Urinary bladder (tissue), 4 donors: Measurements from ENCODE around the gene GFPT1. TPM values are rescaled to one million over a fixed set of nuclear protein-coding genes. Genes with fewer than 3 reads are reported as not detected.

Source experiments
- DNase-seq: peaks from one replicate; pipeline ENCODE4 v3.0.0-alpha.2; 2015; ENCODE audit errors: extremely low spot score
- H3K27ac ChIP-seq: one replicate; pipeline ENCODE4 v1.5.1; 2013; ENCODE audit warnings: low read depth, mild to moderate bottlenecking, moderate library complexity
- H3K36me3 ChIP-seq: one replicate; pipeline ENCODE4 v1.6.1; 2013; ENCODE audit warnings: mild to moderate bottlenecking, moderate library complexity; ENCODE audit not compliant: insufficient read depth
- H3K4me1 ChIP-seq: one replicate; pipeline ENCODE4 v1.6.1; 2013; ENCODE audit warnings: mild to moderate bottlenecking, moderate library complexity; ENCODE audit not compliant: insufficient read depth
- H3K4me3 ChIP-seq: one replicate; pipeline ENCODE4 v1.5.1; 2013; ENCODE audit warnings: low read depth, low read length
- WGBS: extraction: QIAGEN DNeasy Blood & Tissue Kit; methylation state at CpG from one replicate; pipeline ENCODE4 v1.1.7; 2013; 5-methylcytosine and 5-hydroxymethylcytosine counted together
- polyA plus RNA-seq: library from polyadenylated mRNA; stranded (reverse); fragments of 200-250 nt; gene quantifications from one replicate; pipeline ENCODE4 v1.2.3, GENCODE V29; 2013
- total RNA-seq: library from RNA; depleted of rRNA; stranded (reverse); fragments of >200 nt; gene quantifications from one replicate; pipeline ENCODE4 v1.2.3, GENCODE V29; 2014
- donor health status: healthy with polysubstance abuse.
- donor health status: healthy.

The GFPT1 gene
- total and polyA plus RNA-seq, 2 donors = 8.7 to 74.3 TPM

GRCh38 chr2:69333352-69333751 is 53.7 kb downstream of the GFPT1 start:
- 93% methylated on average over 2 of the region's 2 CpGs for WGBS
- H3K36me3 ChIP-seq = peaks cover 8% of the 10 kb centered on the region
- DNase-seq = no peak
- H3K4me3 ChIP-seq = no peak overlapping the region
- no peaks in the 10 kb centered on the region for H3K4me1 ChIP-seq
- no peak overlapping the region for H3K27ac ChIP-seq

GRCh38 chr2:69330781-69331180 is 56.2 kb downstream of the GFPT1 start:
- H3K36me3 ChIP-seq = peaks cover 11% of the 10 kb centered on the region
- H3K4me3 ChIP-seq = no peak overlapping the region
- no peak overlapping the region for H3K27ac ChIP-seq
- 61% methylated on average over 2 of the region's 2 CpGs for WGBS
- no peak for DNase-seq
- H3K4me1 ChIP-seq = no peaks in the 10 kb centered on the region

GRCh38 chr2:69322631-69323030 is 64.4 kb downstream of the GFPT1 start:
- WGBS = 97% methylated on average over 1 of the region's 1 CpG
- Histone ChIP-seq H3K36me3 (peaks cover 3% of the 10 kb centered on the region), H3K27ac (no peak overlapping the region), H3K4me1 (no peaks in the 10 kb centered on the region), H3K4me3 (no peak overlapping the region)
- no peak for DNase-seq

GRCh38 chr2:69316550-69316949 is 70.5 kb downstream of the GFPT1 start:
- Histone ChIP-seq H3K4me1 (no peaks in the 10 kb centered on the region), H3K36me3 (no peaks in the 10 kb centered on the region), H3K27ac (no peak overlapping the region), H3K4me3 (no peak overlapping the region)
- DNase-seq = no peak

- DNase-seq = no peak
- 97% methylated on average over 4 of the region's 4 CpGs for WGBS
- Histone ChIP-seq H3K4me1 (no peaks in the 10 kb centered on the region), H3K36me3 (no peaks in the 10 kb centered on the region), H3K27ac (no peak overlapping the region), H3K4me3 (no peak overlapping the region)
Measured at GRCh38 chr2:69315160-69315761, 71.8 kb downstream of the GFPT1 start.

GRCh38 chr2:69311024-69311416 is 76.0 kb downstream of the GFPT1 start:
- Histone ChIP-seq H3K4me1 (no peaks in the 10 kb centered on the region), H3K36me3 (no peaks in the 10 kb centered on the region), H3K4me3 (no peak overlapping the region), H3K27ac (no peak overlapping the region)
- no peak for DNase-seq
- 17% methylated on average over 2 of the region's 2 CpGs for WGBS

GRCh38 chr2:69310111-69311023 is 76.7 kb downstream of the GFPT1 start:
- 72% methylated on average over 19 of the region's 19 CpGs for WGBS
- no peak for DNase-seq
- Histone ChIP-seq H3K27ac (no peak overlapping the region), H3K36me3 (no peaks in the 10 kb centered on the region), H3K4me1 (no peaks in the 10 kb centered on the region), H3K4me3 (no peak overlapping the region)

GRCh38 chr2:69309351-69310110 is 77.5 kb downstream of the GFPT1 start:
- Histone ChIP-seq H3K4me3 (no peak overlapping the region), H3K4me1 (no peaks in the 10 kb centered on the region), H3K27ac (peak overlapping the region; percentile 42), H3K36me3 (no peaks in the 10 kb centered on the region)
- 18% methylated on average over 9 of the region's 9 CpGs for WGBS
- DNase-seq = peak; percentile 77

GRCh38 chr2:69308338-69308737 is 78.7 kb downstream of the GFPT1 start:
- Histone ChIP-seq H3K36me3 (no peaks in the 10 kb centered on the region), H3K4me1 (no peaks in the 10 kb centered on the region), H3K4me3 (no peak overlapping the region), H3K27ac (no peak overlapping the region)
- DNase-seq = no peak
- 96% methylated on average over 8 of the region's 8 CpGs for WGBS

GRCh38 chr2:69307579-69308064 is 79.4 kb downstream of the GFPT1 start:
- Histone ChIP-seq H3K27ac (no peak overlapping the region), H3K4me1 (no peaks in the 10 kb centered on the region), H3K36me3 (no peaks in the 10 kb centered on the region), H3K4me3 (no peak overlapping the region)
- DNase-seq = no peak
- WGBS = 37% methylated on average over 17 of the region's 17 CpGs

- no peaks in the 10 kb centered on the region for H3K4me1 ChIP-seq
- H3K27ac ChIP-seq = peak overlapping the region; percentile 61
- 1% methylated on average over 61 of the region's 61 CpGs for WGBS
- peak overlapping the region; percentile 51 for H3K4me3 ChIP-seq
- H3K36me3 ChIP-seq = no peaks in the 10 kb centered on the region
- DNase-seq = peak; percentile 54
Measured at GRCh38 chr2:69306822-69307578, 80.0 kb downstream of the GFPT1 start.

- Histone ChIP-seq H3K27ac (peak overlapping the region; percentile 61), H3K4me1 (no peaks in the 10 kb centered on the region), H3K4me3 (peak overlapping the region; percentile 51), H3K36me3 (no peaks in the 10 kb centered on the region)
- DNase-seq = no peak
- WGBS = under 1% methylated on average over 31 of the region's 31 CpGs
Measured at GRCh38 chr2:69306393-69306821, 80.6 kb downstream of the GFPT1 start.
